Activated CD8-positive, alpha-beta T cell treated with anti-CD3 and anti-CD28 coated beads, Interleukin-2, amount 10 ng/mL, durations not matched to agents 7 days and 5 days (primary cell): ENCODE data around the gene MED17. TPM values are rescaled to one million over a fixed set of nuclear protein-coding genes. Genes with fewer than 3 reads are reported as not detected.

Source experiments
- ATAC-seq: fragments of 150-1000 bp; cut with Tn5 transposase; one replicate; pipeline ENCODE4 v1.10.0; 2021; ENCODE audit warnings: moderate library complexity
- CTCF ChIA-PET: fragments of 350-600 bp; sonication (Branson Sonifier 250); formaldehyde crosslinking; loops from one replicate; lab custom pipeline; 2021; ENCODE audit warnings: antibody characterized with exemption; lab: Charles Lee
- POLR2A ChIA-PET: fragments of 350-600 bp; sonication (Branson Sonifier 250); formaldehyde crosslinking; loops from one replicate; lab custom pipeline; 2021; ENCODE audit warnings: antibody characterized with exemption; lab: Charles Lee
- DNase-seq: peaks from one replicate; pipeline ENCODE4 v3.0.0-alpha.2; 2020
- H3K27ac Mint-ChIP-seq: one replicate; pipeline ENCODE4 v1.8.0; 2021; ENCODE audit warnings: mild to moderate bottlenecking, mixed read lengths
- H3K27me3 Mint-ChIP-seq: one replicate; pipeline ENCODE4 v1.8.0; 2021; ENCODE audit warnings: low read depth, mixed read lengths
- H3K36me3 Mint-ChIP-seq: one replicate; pipeline ENCODE4 v1.8.0; 2021; ENCODE audit warnings: low read depth, mixed read lengths
- H3K4me1 Mint-ChIP-seq: one replicate; pipeline ENCODE4 v1.8.0; 2021; ENCODE audit warnings: low read depth, mixed read lengths
- H3K4me3 Mint-ChIP-seq: one replicate; pipeline ENCODE4 v1.8.0; 2021; ENCODE audit warnings: mild to moderate bottlenecking, mixed read lengths
- H3K9me3 Mint-ChIP-seq: one replicate; pipeline ENCODE4 v1.8.0; 2022; ENCODE audit warnings: mixed read lengths; ENCODE audit not compliant: insufficient read depth
- total RNA-seq, 2 experiments: library from RNA; stranded (reverse); gene quantifications; one replicate each; pipeline ENCODE4 v1.2.3, GENCODE V29; 2021

The MED17 gene
- total RNA-seq, 2 experiments from 2014 or later: 43.6 to 45.3 TPM

- no peaks in the 10 kb centered on the region for H3K4me1 Mint-ChIP-seq
- H3K36me3 Mint-ChIP-seq: no peaks in the 10 kb centered on the region
- no peak overlapping the region for H3K4me3 Mint-ChIP-seq
- ChIA-PET CTCF (no interaction called here), POLR2A (no interaction called here)
- peaks cover 18% of the 10 kb centered on the region for H3K27me3 Mint-ChIP-seq
- no peak overlapping the region for H3K27ac Mint-ChIP-seq
- DNase-seq (no peak), ATAC-seq (no peak)
- H3K9me3 Mint-ChIP-seq: no peaks in the 10 kb centered on the region
Measured at GRCh38 chr11:93857413-93858120, 73.5 kb downstream of the MED17 start.

GRCh38 chr11:93858121-93858775 lies 74.2 kb downstream of the MED17 start:
- CTCF ChIA-PET: no interaction called here
- ATAC-seq (no peak), DNase-seq (no peak)
- no peaks in the 10 kb centered on the region for H3K9me3 Mint-ChIP-seq
- H3K36me3 Mint-ChIP-seq: no peaks in the 10 kb centered on the region
- peaks cover 13% of the 10 kb centered on the region for H3K27me3 Mint-ChIP-seq
- no peaks in the 10 kb centered on the region for H3K4me1 Mint-ChIP-seq
- POLR2A ChIA-PET: no interaction called here
- H3K4me3 Mint-ChIP-seq: no peak overlapping the region
- no peak overlapping the region for H3K27ac Mint-ChIP-seq

DNA sequence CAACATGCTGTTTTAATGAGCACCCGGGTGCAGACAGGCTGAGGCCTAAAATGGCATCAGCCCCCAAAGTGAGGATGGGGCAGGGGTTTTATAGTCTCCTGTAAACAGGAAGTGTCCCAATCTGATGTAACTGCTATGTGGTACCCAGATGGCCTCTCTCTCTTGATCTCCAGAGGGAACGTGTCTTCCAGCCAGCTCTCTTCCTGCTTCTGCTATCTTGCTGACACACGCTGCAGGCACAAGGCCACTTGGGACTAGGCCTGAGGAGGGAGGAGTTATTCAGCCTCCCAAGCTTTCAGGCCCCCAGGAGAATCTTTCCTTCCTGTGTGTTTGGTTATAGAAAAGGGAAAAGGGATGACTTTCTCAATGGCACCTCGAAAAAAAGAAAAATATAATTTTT lies 77.7 kb downstream of the MED17 start:
- Mint-ChIP-seq H3K9me3 (no peaks in the 10 kb centered on the region), H3K4me1 (no peaks in the 10 kb centered on the region), H3K4me3 (no peak overlapping the region), H3K27ac (no peak overlapping the region), H3K27me3 (no peaks in the 10 kb centered on the region), H3K36me3 (no peaks in the 10 kb centered on the region)
- DNase-seq (no peak), ATAC-seq (no peak)
- CTCF ChIA-PET: no interaction called here
- POLR2A ChIA-PET: no interaction called here

Other genes starting within 250 kb of the MED17 start
- gene SMCO4, start 240.9 kb upstream of the MED17 start, total RNA-seq: 10 to 100 TPM; 17.7 to 18.0 TPM
- gene CEP295, start 122.6 kb upstream of the MED17 start, total RNA-seq: 10 to 100 TPM; 30.6 to 32.3 TPM
- gene TAF1D, start 42.8 kb upstream of the MED17 start, total RNA-seq: 100 to 1,000 TPM; 161 to 172 TPM
- gene C11orf54, start 42.6 kb upstream of the MED17 start, total RNA-seq: 10 to 100 TPM; 17.9 to 19.3 TPM
- not detected for gene VSTM5, start 66.3 kb downstream of the MED17 start, total RNA-seq
- not detected for gene HEPHL1, start 237.1 kb downstream of the MED17 start, total RNA-seq